GM12878 (cell line): ENCODE measurements around the gene CCDC117. TPM values are rescaled to one million over a fixed set of nuclear protein-coding genes. Genes with fewer than 3 reads are reported as not detected.

ENCODE experiments used
- ATAC-seq: fragments of 200-7000 bp; cut with Tn5 transposase; 3 replicates; pipeline ENCODE4 v1.9.1; 2020; ENCODE audit warnings: mild to moderate bottlenecking, moderate library complexity
- BruUV-seq: library from RNA; stranded (reverse); fragments of 400-500 nt; replicated peaks from 2 replicates; lab custom pipeline; 2021; lab: Mats Ljungman, UMichigan
- CTCF ChIA-PET: fragments of 300-600 bp; sonication (Branson Sonifier 250); formaldehyde crosslinking; extraction: SDS; loops from one replicate; lab custom pipeline; 2021; ENCODE audit warnings: inconsistent platforms; lab: Yijun Ruan, JAX
- POLR2A ChIA-PET: fragments of 350-600 bp; formaldehyde crosslinking; extraction: SDS; loops from one replicate; lab custom pipeline; 2021; ENCODE audit warnings: inconsistent platforms; lab: Charles Lee
- RAD21 ChIA-PET: fragments of 300-600 bp; sonication (Branson Sonifier 250); formaldehyde crosslinking; loops from one replicate; lab custom pipeline; 2023; ENCODE audit warnings: antibody characterized with exemption; ENCODE audit not compliant: unreplicated experiment; lab: Charles Lee
- SMC1A ChIA-PET: fragments of 300-600 bp; sonication (Branson Sonifier 250); formaldehyde crosslinking; loops from one replicate; lab custom pipeline; 2023; ENCODE audit not compliant: unreplicated experiment, uncharacterized antibody; lab: Charles Lee
- DNase-seq: peaks from one replicate; pipeline ENCODE4 v3.0.0-alpha.2; 2011; ENCODE audit warnings: low read depth, low spot score
- FAIRE-seq: peaks from 3 replicates; lab custom pipeline; 2011; peaks lifted over from hg19 to GRCh38; lab: Jason Lieb, UNC
- H2AFZ ChIP-seq: 2 replicates; pipeline ENCODE4 v1.6.0; 2011; ENCODE audit warnings: low read depth, low read length, control low read depth; ENCODE audit not compliant: control insufficient read depth
- H3K27ac ChIP-seq: 2 replicates; pipeline ENCODE4 v1.5.1; 2011; ENCODE audit warnings: control low read depth; ENCODE audit not compliant: control insufficient read depth, insufficient read depth
- H3K27me3 ChIP-seq, 2 experiments: replicated peaks in 1 of 2; 2 replicates each; pipeline versions ENCODE4 v1.6.0 to v1.6.1; 2011; ENCODE audit warnings: low read length in 1 of 2; ENCODE audit not compliant: control insufficient read depth in 2 of 2, insufficient read depth in 2 of 2
- H3K36me3 ChIP-seq, 2 experiments: 2 replicates each; pipeline ENCODE4 v1.5.1; 2011; ENCODE audit warnings: low read length in 1 of 2; ENCODE audit not compliant: control insufficient read depth in 2 of 2, insufficient read depth in 2 of 2
- H3K4me1 ChIP-seq: 2 replicates; pipeline ENCODE4 v1.6.1; 2011; ENCODE audit warnings: mild to moderate bottlenecking, low read length, moderate library complexity, mixed read lengths; ENCODE audit not compliant: control insufficient read depth, insufficient read depth
- H3K4me2 ChIP-seq: 2 replicates; pipeline ENCODE4 v1.6.0; 2011; ENCODE audit warnings: control low read depth; ENCODE audit not compliant: control insufficient read depth, insufficient read depth
- H3K4me3 ChIP-seq: fragments of 200-600 bp; sonication (generic); 2 replicates; pipeline ENCODE4 v1.5.1; 2016
- H3K79me2 ChIP-seq: 2 replicates; pipeline ENCODE4 v1.6.0; 2011; ENCODE audit warnings: low read length; ENCODE audit not compliant: control insufficient read depth, insufficient read depth
- H3K9ac ChIP-seq: 2 replicates; pipeline ENCODE4 v1.8.0; 2011; ENCODE audit warnings: low read length, control low read depth, mixed read lengths; ENCODE audit not compliant: control insufficient read depth, insufficient read depth
- H3K9me3 ChIP-seq: replicated peaks from 3 replicates; pipeline ENCODE4 v1.5.1; 2011; ENCODE audit warnings: mild to moderate bottlenecking, low read length; ENCODE audit not compliant: control insufficient read depth, insufficient read depth
- H4K20me1 ChIP-seq: 2 replicates; pipeline ENCODE4 v1.6.0; 2011; ENCODE audit not compliant: control insufficient read depth, insufficient read depth
- ATF2 ChIP-seq: IDR thresholded peaks from 2 replicates; pipeline ENCODE4 v1.6.1; 2012; ENCODE audit warnings: low read length, inconsistent platforms
- CREM ChIP-seq: IDR thresholded peaks from 2 replicates; pipeline ENCODE4 v1.6.1; 2014; ENCODE audit warnings: antibody characterized with exemption, low read depth
- CTCF ChIP-seq, 3 experiments: IDR thresholded peaks in 2 of 3; conservative IDR thresholded peaks in 1 of 3; 2 replicates each; pipeline ENCODE4 v1.5.1; 2011; ENCODE audit warnings: low read depth in 3 of 3, low read length in 3 of 3, mild to moderate bottlenecking in 3 of 3, control low read depth in 2 of 3, moderate library complexity in 2 of 3, inconsistent platforms in 1 of 3, mixed read lengths in 1 of 3; ENCODE audit not compliant: control insufficient read depth in 2 of 3, insufficient read depth in 1 of 3; ENCODE audit errors: extremely low read depth in 1 of 3
- E4F1 ChIP-seq: fragments of 450-650 bp; IDR thresholded peaks from 2 replicates; pipeline ENCODE4 v1.6.1; 2018; ENCODE audit warnings: borderline replicate concordance, mild to moderate bottlenecking; ENCODE audit not compliant: partially characterized antibody
- EZH2 ChIP-seq: IDR thresholded peaks from 2 replicates; pipeline ENCODE4 v1.6.1; 2012; ENCODE audit warnings: low read depth, mild to moderate bottlenecking, control low read depth, inconsistent platforms, low read length, borderline replicate concordance; ENCODE audit not compliant: control insufficient read depth
- GATAD2B ChIP-seq: fragments of 450-650 bp; conservative IDR thresholded peaks from 2 replicates; pipeline ENCODE4 v1.6.1; 2017; ENCODE audit warnings: low read depth, mild to moderate bottlenecking, moderate library complexity
- JUNB ChIP-seq: IDR thresholded peaks from 2 replicates; pipeline ENCODE4 v1.6.1; 2016; ENCODE audit warnings: antibody characterized with exemption, mild to moderate bottlenecking
- MEF2B ChIP-seq: fragments of 450-650 bp; IDR thresholded peaks from 2 replicates; pipeline ENCODE4 v1.6.1; 2018; ENCODE audit warnings: mild to moderate bottlenecking, moderate library complexity; ENCODE audit not compliant: partially characterized antibody, poor library complexity, severe bottlenecking
- NFYB ChIP-seq: IDR thresholded peaks from 2 replicates; pipeline ENCODE4 v1.6.1; 2011; ENCODE audit warnings: low read depth, mild to moderate bottlenecking, low read length, improper control_type of control experiment, moderate library complexity; ENCODE audit not compliant: insufficient read depth
- RBBP5 ChIP-seq: fragments of 200-600 bp; sonication (generic); conservative IDR thresholded peaks from 2 replicates; pipeline ENCODE4 v1.6.1; 2016
- SIN3A ChIP-seq: IDR thresholded peaks from 2 replicates; pipeline ENCODE4 v1.6.1; 2012; ENCODE audit warnings: low read depth, low read length, improper control_type of control experiment
- STAT3 ChIP-seq: IDR thresholded peaks from 2 replicates; pipeline ENCODE4 v1.6.1; 2011; ENCODE audit warnings: low read depth, low read length, improper control_type of control experiment
- SUPT20H ChIP-seq: IDR thresholded peaks from 2 replicates; pipeline ENCODE4 v1.6.1; 2011; ENCODE audit warnings: low read depth, mild to moderate bottlenecking, low read length, moderate library complexity, borderline replicate concordance; ENCODE audit not compliant: control insufficient read depth
- TCF12 ChIP-seq: IDR thresholded peaks from 2 replicates; pipeline ENCODE4 v1.6.1; 2011; ENCODE audit warnings: low read depth, mild to moderate bottlenecking, low read length
- ZBTB4 ChIP-seq: fragments of 450-650 bp; formaldehyde crosslinking; IDR thresholded peaks from 2 replicates; pipeline ENCODE4 v1.4.0; 2022; ENCODE audit warnings: mild to moderate bottlenecking, moderate library complexity
- WGBS: methylation state at CpG from one replicate; pipeline ENCODE4 v1.1.6; 2016; ENCODE audit warnings: low lambda C conversion rate; ENCODE audit not compliant: insufficient replicate concordance, insufficient coverage; ENCODE audit errors: missing lambda C conversion rate; 5-methylcytosine and 5-hydroxymethylcytosine counted together
- in situ Hi-C: fragments of 300-500 bp; cut with MboI; formaldehyde crosslinking; loops from 9 replicates; pipeline ENCODE4 v1.14.3; 2018; ENCODE audit warnings: mixed read lengths
- intact Hi-C: fragments of 100-400 bp; cut with micrococcal nuclease; formaldehyde crosslinking; loops from one replicate; pipeline ENCODE4 v1.14.2; 2022; ENCODE audit not compliant: unreplicated experiment
- polyA plus RNA-seq, 11 experiments: library from polyadenylated mRNA; depleted of rRNA in 4 of 11; unstranded in 6 of 11; stranded (reverse) in 5 of 11; fragments of >200 nt; fragmentation: Nextera tagmentation in 4 of 11; fragmentation: Illumina TruSeq in 1 of 11; extraction: Ambion mirVana in 4 of 11; extraction: Trizol in 1 of 11; gene quantifications; 1 replicate in 1 of 11; 2 replicates in 10 of 11; pipeline versions ENCODE4 v1.2.1 to v1.2.3, GENCODE V29; 2011 to 2016; ENCODE audit warnings: inconsistent platforms in 2 of 11, missing spikeins in 2 of 11, low read depth in 1 of 11
- total RNA-seq, 4 experiments: library from RNA; depleted of rRNA in 3 of 4; stranded (reverse); fragments of >200 nt in 3 of 4; fragmentation: Illumina TruSeq in 1 of 4; extraction: Trizol in 1 of 4; gene quantifications; 2 replicates each; pipeline versions ENCODE4 v1.2.1 to v1.2.3, GENCODE V29; 2013 to 2021

Gene CCDC117
- total and polyA plus RNA-seq, 10 of the 15 experiments (the other 5 are each of a cell fraction or from before 2014, with no cell fraction given) = 6.3 to 32.2 (median 20.6) TPM

GRCh38 chr22:28837640-28838039, 65.1 kb downstream of the CCDC117 start:
- BruUV-seq = no TSS peak
- H3K4me2 ChIP-seq = no peak overlapping the region
- no peaks in the 10 kb centered on the region for H3K4me1 ChIP-seq
- no peaks in the 10 kb centered on the region for H3K27me3 ChIP-seq
- no peaks in the 10 kb centered on the region for H3K79me2 ChIP-seq
- SMC1A ChIA-PET = interaction anchor here (1.1 to 1.9 kb wide), 3 partner anchors 8 to 44 kb away, joined by 4 to 7 read pairs (median 5); no protein-coding TSS in a partner anchor
- no peaks in the 10 kb centered on the region for H4K20me1 ChIP-seq
- H3K9ac ChIP-seq = no peak overlapping the region
- RAD21 ChIA-PET = no interaction called here
- in situ Hi-C loops = loop anchor here (10.0 kb wide), 1 partner anchor 793 kb away; no protein-coding TSS in a partner anchor
- 67% methylated on average over 6 of the region's 6 CpGs for WGBS
- H3K4me3 ChIP-seq = no peak overlapping the region
- CTCF ChIA-PET = interaction anchor here (1.8 to 3.4 kb wide), 3 partner anchors 203 to 244 kb away, joined by 4 to 15 read pairs (median 12); no protein-coding TSS in a partner anchor
- no peak overlapping the region for H3K27ac ChIP-seq
- H3K9me3 ChIP-seq = no peaks in the 10 kb centered on the region
- FAIRE-seq (no peak), DNase-seq (no peak), ATAC-seq (no peak)
- H3K36me3 ChIP-seq = no peaks in the 10 kb centered on the region
- POLR2A ChIA-PET = no interaction called here
- H2AFZ ChIP-seq = no peak overlapping the region
- intact Hi-C loops = no loop called here
- TF ChIP-seq CTCF (IDR thresholded peaks at IDR 0.05 in 2 of 3, conservative IDR thresholded peaks at IDR 0.05 in 1 of 3; ENCODE audit: control insufficient read depth in 2 of 3, extremely low read depth in 1 of 3, insufficient read depth in 1 of 3, low read depth in 3 of 3, low read length in 3 of 3) (no peak), EZH2 (no peak), ZBTB4 (CRISPR knock-in tag) (no peak), RBBP5 (no peak), CREM (no peak), NFYB (no peak), SUPT20H (no peak), SIN3A (no peak), MEF2B (no peak), ATF2 (no peak), JUNB (no peak), STAT3 (no peak), TCF12 (no peak), E4F1 (no peak), GATAD2B (no peak)
